Measurements from ENCODE around the gene RBM23.

GRCh38 chr14:22892488-22892887, 26.5 kb downstream of the RBM23 start:
- TF ChIP-seq CTCF (IDR thresholded peaks at IDR 0.05; ENCODE audit: low read length) (no peak), EZH2 (IDR thresholded peaks at IDR 0.05; ENCODE audit: borderline replicate concordance, low read length) (no peak)
